ENCODE measurements around the gene SCGB1C2.

GRCh38 chr17:156946-157345 lies 19.6 kb downstream of the SCGB1C2 start:
- TF ChIP-seq CTCF (IDR thresholded peaks at IDR 0.05) (no peak), POLR2A (IDR thresholded peaks at IDR 0.05) (no peak)
